Activated naive CD4-positive, alpha-beta T cell treated with anti-CD3 and anti-CD28 coated beads, Interleukin-2, amount 50 U/mL, for 24 hours (primary cell): ENCODE data around the gene SEC63.
"Not testable (repeated sequence)": the region's sequence is repeated elsewhere in the genome, so short reads cannot be mapped to it uniquely, and the experiment has no call there.

Source experiments
- H3K27ac Mint-ChIP-seq: one replicate; pipeline ENCODE4 v1.8.0; 2021; ENCODE audit warnings: mild to moderate bottlenecking, mixed read lengths
- H3K27me3 Mint-ChIP-seq: one replicate; pipeline ENCODE4 v1.8.0; 2021; ENCODE audit warnings: mixed read lengths
- H3K36me3 Mint-ChIP-seq: one replicate; pipeline ENCODE4 v1.8.0; 2021; ENCODE audit warnings: mixed read lengths
- H3K4me1 Mint-ChIP-seq: one replicate; pipeline ENCODE4 v1.8.0; 2021; ENCODE audit warnings: mixed read lengths
- H3K4me3 Mint-ChIP-seq: one replicate; pipeline ENCODE4 v1.8.0; 2021; ENCODE audit warnings: mild to moderate bottlenecking, mixed read lengths
- H3K9me3 Mint-ChIP-seq: one replicate; pipeline ENCODE4 v1.8.0; 2021; ENCODE audit warnings: mixed read lengths

Gene SEC63

DNA sequence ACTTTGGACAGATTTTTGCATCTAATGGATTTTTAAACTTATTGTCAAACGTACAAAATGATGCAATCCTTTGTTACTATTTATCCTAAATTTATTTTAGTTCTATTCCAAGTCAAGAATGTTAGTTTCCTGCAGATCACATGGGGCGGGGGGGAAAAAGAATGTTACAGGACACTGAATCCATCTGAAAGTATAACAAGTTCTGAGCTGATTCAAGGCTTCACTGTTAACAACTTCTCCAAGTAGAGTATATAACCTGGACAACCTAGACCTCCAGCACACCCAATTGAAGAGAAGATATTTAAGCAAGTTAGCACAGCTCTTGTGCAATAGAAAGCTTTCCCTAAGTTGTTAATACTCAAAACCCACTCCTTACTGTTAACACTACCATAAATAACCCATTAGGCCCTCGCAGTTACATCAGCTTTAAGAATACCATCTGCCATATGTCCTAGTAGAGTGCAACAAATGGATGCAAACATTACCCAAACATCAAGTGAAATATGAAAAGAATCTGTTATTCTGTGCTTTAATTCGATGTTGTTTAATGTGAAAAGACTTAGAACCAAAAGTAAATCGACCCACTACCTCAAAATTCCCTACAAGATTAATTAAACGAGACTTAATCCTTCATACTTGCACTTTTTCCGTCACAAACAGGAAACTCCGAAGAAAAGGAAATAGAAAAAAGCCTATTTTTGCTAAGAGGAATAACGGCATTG is 1.3 kb downstream of the SEC63 start:
- H3K9me3 Mint-ChIP-seq, result no peaks in the 10 kb centered on the region
- peaks cover 8% of the 10 kb centered on the region for H3K36me3 Mint-ChIP-seq
- H3K4me1 Mint-ChIP-seq, result peaks cover 36% of the 10 kb centered on the region

GRCh38 chr6:107956181-107956580 is 1.8 kb downstream of the SEC63 start:
- no peaks in the 10 kb centered on the region for H3K9me3 Mint-ChIP-seq
- peaks cover 8% of the 10 kb centered on the region for H3K36me3 Mint-ChIP-seq
- H3K4me3 Mint-ChIP-seq, result peak overlapping the region; percentile 99
- H3K27ac Mint-ChIP-seq, result peak overlapping the region; percentile 86
- H3K4me1 Mint-ChIP-seq, result peaks cover 40% of the 10 kb centered on the region
- no peaks in the 10 kb centered on the region for H3K27me3 Mint-ChIP-seq

More for the DNA sequence above, 1.3 kb downstream of the SEC63 start:
- H3K27ac Mint-ChIP-seq, result peak overlapping the region; percentile 98
- H3K27me3 Mint-ChIP-seq, result no peaks in the 10 kb centered on the region
- H3K4me3 Mint-ChIP-seq, result peak overlapping the region; percentile 99

GRCh38 chr6:107953858-107954414 is 4.1 kb downstream of the SEC63 start:
- not testable (repeated sequence) for H3K27me3 Mint-ChIP-seq, H3K4me3 Mint-ChIP-seq, H3K9me3 Mint-ChIP-seq, H3K27ac Mint-ChIP-seq, H3K36me3 Mint-ChIP-seq
- peaks cover 59% of the 10 kb centered on the region for H3K4me1 Mint-ChIP-seq

GRCh38 chr6:107943626-107944439 is 14.2 kb downstream of the SEC63 start:
- Mint-ChIP-seq H3K4me3 (peak overlapping the region; percentile 23), H3K9me3 (no peaks in the 10 kb centered on the region), H3K36me3 (peaks cover 9% of the 10 kb centered on the region), H3K27me3 (no peaks in the 10 kb centered on the region), H3K27ac (peak overlapping the region; percentile 38), H3K4me1 (peaks cover 77% of the 10 kb centered on the region)

GRCh38 chr6:107942142-107942541 is 15.9 kb downstream of the SEC63 start:
- no peaks in the 10 kb centered on the region for H3K9me3 Mint-ChIP-seq
- H3K36me3 Mint-ChIP-seq, result peaks cover 8% of the 10 kb centered on the region
- no peaks in the 10 kb centered on the region for H3K27me3 Mint-ChIP-seq
- no peak overlapping the region for H3K27ac Mint-ChIP-seq
- H3K4me3 Mint-ChIP-seq, result no peak overlapping the region
- peaks cover 64% of the 10 kb centered on the region for H3K4me1 Mint-ChIP-seq

GRCh38 chr6:107941627-107942026 is 16.4 kb downstream of the SEC63 start:
- Mint-ChIP-seq H3K27ac (no peak overlapping the region), H3K9me3 (no peaks in the 10 kb centered on the region), H3K27me3 (no peaks in the 10 kb centered on the region), H3K4me3 (no peak overlapping the region), H3K4me1 (peaks cover 62% of the 10 kb centered on the region), H3K36me3 (peaks cover 8% of the 10 kb centered on the region)

DNA sequence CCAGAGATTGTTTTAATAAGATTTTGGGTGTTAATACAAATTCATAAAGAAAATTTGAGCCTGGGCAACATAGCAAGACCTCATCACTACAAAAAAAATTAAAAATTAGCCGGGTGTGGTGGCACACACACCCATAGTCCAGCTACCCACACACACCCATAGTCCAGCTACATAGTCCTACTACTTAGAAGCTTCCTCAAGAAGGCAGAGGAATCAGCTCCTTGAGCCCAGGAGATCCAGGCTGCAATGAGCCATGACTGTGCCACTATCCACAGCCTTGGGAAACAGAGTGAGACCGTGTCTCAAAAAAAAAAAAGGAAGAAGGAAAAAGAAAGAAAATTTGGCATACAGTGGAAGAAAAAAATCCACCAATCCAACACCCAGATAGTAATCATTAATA is 16.8 kb downstream of the SEC63 start:
- Mint-ChIP-seq H3K36me3 (peaks cover 8% of the 10 kb centered on the region), H3K27ac (no peak overlapping the region), H3K27me3 (no peaks in the 10 kb centered on the region), H3K4me1 (peaks cover 58% of the 10 kb centered on the region), H3K4me3 (no peak overlapping the region), H3K9me3 (no peaks in the 10 kb centered on the region)

DNA sequence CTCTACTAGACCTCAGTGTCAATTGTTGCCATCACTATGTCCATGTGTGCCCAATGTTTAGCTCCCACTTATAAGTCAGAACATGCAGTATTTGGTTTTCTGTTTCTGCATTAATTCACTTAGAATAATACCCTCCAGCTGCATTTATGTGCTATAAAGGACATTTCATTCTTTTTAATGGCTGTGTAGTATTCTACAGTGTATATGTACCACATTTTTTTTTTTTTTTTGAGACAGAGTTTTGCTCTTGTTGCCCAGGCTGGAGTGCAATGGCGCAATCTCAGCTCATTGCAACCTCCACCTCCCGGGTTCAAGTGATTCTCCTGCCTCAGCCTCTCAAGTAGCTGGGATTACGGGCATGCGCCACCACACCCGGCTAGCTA is 21.1 kb downstream of the SEC63 start:
- H3K36me3 Mint-ChIP-seq, result peaks cover 16% of the 10 kb centered on the region

DNA sequence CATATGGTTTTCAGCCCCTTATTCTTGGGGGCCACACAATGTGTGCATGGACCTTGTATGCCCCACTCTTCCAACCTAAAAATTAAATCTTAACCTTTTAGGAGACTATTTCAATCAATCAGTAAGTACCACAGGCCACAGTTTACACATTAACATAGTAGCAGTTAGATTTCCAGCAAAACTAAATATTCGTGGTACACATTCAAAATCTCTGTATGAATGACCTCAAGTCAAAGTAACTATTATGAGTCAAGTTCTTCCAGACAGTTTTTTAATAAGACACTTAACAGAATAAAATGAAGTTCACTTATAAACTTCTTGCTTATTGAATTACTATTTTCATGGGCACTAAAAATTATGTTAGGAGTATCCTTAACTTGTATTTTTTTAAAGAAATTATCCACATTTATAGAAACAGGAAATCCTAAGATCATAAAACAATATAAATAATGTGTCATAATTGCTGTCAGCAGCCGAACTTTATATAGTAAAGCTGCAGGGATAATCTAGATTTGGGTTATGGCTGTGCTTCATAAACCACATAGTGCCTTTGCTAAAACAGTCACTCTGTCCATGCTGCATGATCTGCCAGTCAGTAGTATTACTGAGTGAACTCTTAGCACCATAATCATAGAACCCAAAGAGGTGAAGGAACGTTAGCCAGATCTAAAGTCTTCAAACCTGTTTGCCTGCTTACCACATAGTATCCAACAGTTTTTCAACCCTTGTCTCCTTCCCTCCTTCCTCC is 21.7 kb downstream of the SEC63 start:
- Mint-ChIP-seq H3K9me3 (no peaks in the 10 kb centered on the region), H3K27me3 (no peaks in the 10 kb centered on the region), H3K36me3 (peaks cover 18% of the 10 kb centered on the region), H3K27ac (no peak overlapping the region), H3K4me1 (peaks cover 38% of the 10 kb centered on the region), H3K4me3 (no peak overlapping the region)

More for the DNA sequence above, 21.1 kb downstream of the SEC63 start:
- not testable (repeated sequence) for H3K27ac Mint-ChIP-seq, H3K27me3 Mint-ChIP-seq, H3K4me3 Mint-ChIP-seq, H3K9me3 Mint-ChIP-seq
- H3K4me1 Mint-ChIP-seq, result peaks cover 39% of the 10 kb centered on the region

DNA sequence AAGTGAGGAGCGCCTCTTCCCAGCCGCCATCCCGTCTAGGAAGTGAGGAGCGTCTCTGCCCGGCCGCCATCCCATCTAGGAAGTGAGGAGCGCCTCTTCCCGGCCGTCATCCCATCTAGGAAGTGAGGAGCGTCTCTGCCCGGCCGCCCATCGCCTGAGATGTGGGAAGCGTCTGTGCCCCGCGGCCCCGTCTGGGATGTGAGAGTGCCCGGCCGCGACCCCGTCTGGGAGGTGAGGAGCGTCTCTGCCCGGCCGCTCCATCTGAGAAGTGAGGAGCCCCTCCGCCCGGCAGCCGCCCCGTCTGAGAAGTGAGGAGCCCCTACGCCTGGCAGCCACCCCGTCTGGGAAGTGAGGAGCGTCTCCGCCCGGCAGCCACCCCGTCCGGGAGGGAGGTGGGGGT is 23.8 kb downstream of the SEC63 start:
- Mint-ChIP-seq H3K36me3 (peaks cover 16% of the 10 kb centered on the region), H3K4me1 (peaks cover 27% of the 10 kb centered on the region)
- not testable (repeated sequence) for H3K4me3 Mint-ChIP-seq, H3K27ac Mint-ChIP-seq, H3K27me3 Mint-ChIP-seq, H3K9me3 Mint-ChIP-seq

DNA sequence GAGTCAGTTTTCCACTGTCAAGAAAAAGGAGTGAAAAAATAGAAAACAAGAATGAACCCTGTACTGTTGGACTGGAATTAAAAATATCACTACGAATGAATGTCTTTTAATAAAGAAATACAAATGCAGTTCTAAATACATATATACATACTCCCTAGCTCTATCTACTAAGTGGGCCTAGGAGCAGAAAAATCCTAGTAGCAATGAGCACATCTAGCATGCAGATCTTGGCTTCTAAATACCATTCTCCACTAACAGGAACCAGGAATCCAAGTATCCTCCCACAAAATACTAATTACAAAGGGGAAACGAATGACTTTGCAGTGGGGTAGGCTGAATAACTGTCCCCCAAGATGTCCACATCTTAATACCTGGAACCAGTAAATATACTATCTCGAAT is 25.4 kb downstream of the SEC63 start:
- H3K9me3 Mint-ChIP-seq, result no peaks in the 10 kb centered on the region

DNA sequence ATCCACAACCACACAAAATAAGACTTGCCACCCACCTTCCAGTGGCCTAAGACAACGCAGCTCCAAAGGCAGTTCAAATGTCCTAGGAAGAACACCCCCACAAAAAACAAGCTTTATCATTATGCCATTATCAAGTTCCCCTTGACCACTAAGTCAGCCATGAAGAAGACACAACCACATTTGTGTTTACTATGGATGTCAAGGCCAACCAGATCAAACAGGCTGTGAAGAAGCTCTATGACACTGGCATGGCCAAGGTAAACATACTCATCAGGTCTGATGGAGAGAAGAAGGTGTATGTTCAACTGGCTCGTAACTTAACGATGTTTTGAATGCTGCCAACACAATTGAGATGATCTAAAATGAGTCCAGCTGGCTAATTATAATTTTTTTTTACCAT is 26.1 kb downstream of the SEC63 start:
- Mint-ChIP-seq H3K27ac (no peak overlapping the region), H3K27me3 (no peaks in the 10 kb centered on the region), H3K36me3 (peaks cover 19% of the 10 kb centered on the region)

More for the DNA sequence above, 25.4 kb downstream of the SEC63 start:
- peaks cover 19% of the 10 kb centered on the region for H3K36me3 Mint-ChIP-seq
- peaks cover 31% of the 10 kb centered on the region for H3K4me1 Mint-ChIP-seq
- no peak overlapping the region for H3K4me3 Mint-ChIP-seq
- no peak overlapping the region for H3K27ac Mint-ChIP-seq
- H3K27me3 Mint-ChIP-seq, result no peaks in the 10 kb centered on the region

GRCh38 chr6:107928984-107929383 is 29.0 kb downstream of the SEC63 start:
- H3K36me3 Mint-ChIP-seq, result peaks cover 23% of the 10 kb centered on the region
- H3K4me3 Mint-ChIP-seq, result no peak overlapping the region
- no peak overlapping the region for H3K27ac Mint-ChIP-seq
- H3K27me3 Mint-ChIP-seq, result no peaks in the 10 kb centered on the region
- H3K9me3 Mint-ChIP-seq, result no peaks in the 10 kb centered on the region
- H3K4me1 Mint-ChIP-seq, result peaks cover 36% of the 10 kb centered on the region

More for the DNA sequence above, 26.1 kb downstream of the SEC63 start:
- no peak overlapping the region for H3K4me3 Mint-ChIP-seq
- H3K4me1 Mint-ChIP-seq, result peaks cover 31% of the 10 kb centered on the region
- H3K9me3 Mint-ChIP-seq, result no peaks in the 10 kb centered on the region

GRCh38 chr6:107926697-107927544 is 31.1 kb downstream of the SEC63 start:
- Mint-ChIP-seq H3K36me3 (peaks cover 17% of the 10 kb centered on the region), H3K4me1 (peaks cover 22% of the 10 kb centered on the region)
- not testable (repeated sequence) for H3K27ac Mint-ChIP-seq, H3K27me3 Mint-ChIP-seq, H3K4me3 Mint-ChIP-seq, H3K9me3 Mint-ChIP-seq
